GM18873 (cell line): Measurements from ENCODE around the gene CAMK1D.

ENCODE experiments used
- ATAC-seq: cut with Tn5 transposase; IDR thresholded peaks from one replicate; pipeline ENCODE4 v1.9.1; 2021; ENCODE audit warnings: mild to moderate bottlenecking, moderate library complexity, moderate number of reproducible peaks; ENCODE audit not compliant: unreplicated experiment, low FRiP score

The CAMK1D gene

GRCh38 chr10:12367272-12367671 lies 17.9 kb downstream of the CAMK1D start:
- ATAC-seq: no peak

DNA sequence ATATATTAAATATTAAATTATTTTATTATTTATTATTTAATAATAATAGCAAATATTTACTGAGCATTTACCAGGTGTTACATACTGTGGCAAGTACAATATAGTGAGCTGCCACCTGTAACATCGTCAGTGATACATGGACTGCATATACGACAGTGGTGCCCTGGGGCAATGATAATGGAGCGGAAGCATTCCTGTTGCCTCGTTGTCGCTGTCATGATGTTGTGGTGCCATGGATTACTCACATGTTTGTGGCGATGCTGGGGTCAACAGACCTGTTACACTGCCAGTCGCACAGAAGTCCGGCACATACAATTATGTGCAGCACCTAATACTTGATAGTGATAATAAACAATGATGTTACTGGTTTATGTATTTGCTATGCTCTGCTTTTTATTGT lies 20.6 kb downstream of the CAMK1D start:
- ATAC-seq: no peak

DNA sequence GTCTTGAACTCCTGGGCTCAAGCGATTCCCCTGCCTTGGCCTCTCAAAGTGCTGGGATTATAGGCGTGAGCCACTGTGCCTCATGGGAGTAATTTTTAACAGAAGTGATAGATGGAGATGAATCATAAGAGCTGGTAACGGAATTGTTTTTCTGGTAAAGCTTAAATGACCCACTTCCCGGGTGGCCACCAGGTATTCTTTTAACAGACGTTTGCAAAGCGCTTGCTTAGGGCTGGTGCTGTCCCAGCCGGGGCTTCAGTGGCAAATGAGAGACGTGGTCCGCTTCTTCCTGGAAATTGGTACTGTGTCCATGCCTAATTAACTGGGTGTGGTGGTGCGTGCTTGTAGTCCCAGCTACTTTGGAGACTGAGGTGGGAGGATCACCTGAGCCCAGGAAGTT lies 23.5 kb downstream of the CAMK1D start:
- ATAC-seq: no peak

DNA sequence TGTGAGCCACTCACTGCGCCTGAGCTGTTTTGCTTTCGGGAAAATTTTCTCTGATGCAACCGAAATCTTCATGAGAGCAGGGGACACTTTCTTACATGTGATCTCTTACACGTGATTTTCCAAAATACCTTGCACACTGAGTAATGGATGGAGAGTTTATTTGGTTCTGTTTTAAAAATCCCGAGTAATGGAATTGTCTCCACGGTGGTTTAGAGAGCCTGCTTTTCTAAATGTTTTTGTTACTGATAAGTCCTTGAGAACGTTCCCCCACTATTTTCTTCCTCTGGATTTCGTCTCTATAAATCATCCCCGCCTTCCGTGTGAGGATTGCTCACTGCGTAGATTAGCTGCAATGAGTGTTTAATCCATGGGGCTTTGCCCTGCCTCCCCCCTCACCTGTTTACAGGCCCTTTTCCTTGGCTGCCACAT lies 25.7 kb downstream of the CAMK1D start:
- ATAC-seq: no peak

DNA sequence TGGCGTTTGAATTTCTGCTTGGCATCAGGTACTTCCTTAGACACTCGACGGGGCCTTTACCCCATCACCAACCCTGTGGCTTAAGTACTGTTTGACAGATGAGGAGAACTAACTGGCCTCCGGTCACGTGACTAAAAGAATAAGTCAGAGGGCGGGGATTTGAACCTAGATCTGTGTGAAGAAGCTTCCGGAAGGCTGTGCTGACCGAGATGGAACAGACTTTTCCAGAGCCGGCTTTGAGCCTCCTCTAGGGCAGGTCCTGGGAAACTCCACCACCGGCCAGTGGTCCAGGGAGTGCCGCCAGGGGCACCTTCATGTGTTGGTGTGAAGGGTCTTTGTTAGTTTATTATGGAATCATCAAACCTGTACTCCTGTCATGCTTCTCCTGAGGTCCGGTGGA lies 26.9 kb downstream of the CAMK1D start:
- ATAC-seq: no peak

GRCh38 chr10:12377658-12378290 lies 28.4 kb downstream of the CAMK1D start:
- ATAC-seq: no peak

DNA sequence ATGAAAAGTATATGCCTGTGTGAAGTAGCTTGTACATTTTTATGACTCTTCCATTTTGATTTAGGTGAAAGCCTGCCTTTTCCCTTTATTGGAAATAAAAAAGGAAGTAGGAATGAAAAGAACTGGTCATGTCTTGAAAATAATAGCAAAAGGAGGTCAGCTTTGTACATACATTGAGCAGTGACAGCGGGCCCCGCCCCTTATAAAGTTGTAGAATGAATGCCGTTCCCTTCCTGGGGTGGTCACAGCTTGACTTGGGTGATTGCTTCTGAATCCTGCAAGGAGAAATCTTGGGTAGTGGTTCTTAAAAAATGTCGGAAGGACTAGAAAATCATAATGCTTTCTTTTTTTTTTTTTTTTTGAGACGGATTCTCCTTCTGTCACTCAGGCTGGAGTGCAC lies 31.7 kb downstream of the CAMK1D start:
- ATAC-seq: no peak

DNA sequence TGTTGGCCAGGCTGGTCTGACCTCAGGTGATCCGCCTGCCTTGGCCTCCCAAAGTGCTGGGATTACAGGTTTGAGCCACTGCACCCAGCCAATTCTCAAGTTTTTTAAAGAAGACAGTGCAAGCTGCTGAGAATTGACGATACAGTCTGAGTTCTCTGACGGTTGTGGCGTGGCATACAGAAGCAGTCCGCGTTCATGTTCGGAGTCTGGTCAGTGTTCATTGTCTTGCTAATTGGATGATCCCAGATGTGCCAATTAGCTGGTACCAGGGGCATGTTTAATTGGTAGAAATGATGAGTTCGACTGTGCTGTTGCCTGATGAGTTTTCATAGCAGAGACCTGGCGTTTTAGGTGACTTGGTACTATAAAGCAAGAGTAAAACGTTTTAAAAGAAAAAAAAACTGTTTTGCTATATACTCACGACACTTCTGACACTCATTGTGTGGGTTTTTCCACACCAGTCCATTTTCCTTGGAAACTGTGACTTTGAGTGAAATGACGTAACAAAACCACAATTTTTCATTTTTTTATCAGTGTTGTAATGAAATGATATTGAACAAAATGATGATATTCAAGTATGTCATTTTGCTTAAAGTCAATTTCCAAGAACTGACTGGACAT lies 32.3 kb downstream of the CAMK1D start:
- ATAC-seq: no peak

DNA sequence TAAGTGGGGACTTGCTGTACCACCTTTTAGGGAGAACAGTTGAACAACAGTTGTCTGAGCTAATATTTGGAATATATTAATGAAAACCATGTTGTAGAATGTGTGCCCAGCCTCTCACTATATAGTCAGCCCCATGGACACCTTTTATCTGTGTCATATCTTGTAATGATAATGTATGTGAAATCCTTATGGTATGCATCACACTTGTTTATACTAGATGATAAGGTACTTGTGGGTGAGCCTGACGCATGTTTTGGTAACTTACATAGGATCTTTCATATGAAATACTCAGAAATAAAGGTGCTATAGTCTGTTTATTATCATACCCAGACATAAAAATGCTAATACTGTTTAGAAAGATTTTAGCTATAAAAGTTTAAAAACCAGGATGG lies 32.8 kb downstream of the CAMK1D start:
- ATAC-seq: no peak

GRCh38 chr10:12382956-12383531 lies 33.7 kb downstream of the CAMK1D start:
- ATAC-seq: no peak

GRCh38 chr10:12384906-12385305 lies 35.6 kb downstream of the CAMK1D start:
- no peak for ATAC-seq

GRCh38 chr10:12387561-12388210 lies 38.3 kb downstream of the CAMK1D start:
- no peak for ATAC-seq

DNA sequence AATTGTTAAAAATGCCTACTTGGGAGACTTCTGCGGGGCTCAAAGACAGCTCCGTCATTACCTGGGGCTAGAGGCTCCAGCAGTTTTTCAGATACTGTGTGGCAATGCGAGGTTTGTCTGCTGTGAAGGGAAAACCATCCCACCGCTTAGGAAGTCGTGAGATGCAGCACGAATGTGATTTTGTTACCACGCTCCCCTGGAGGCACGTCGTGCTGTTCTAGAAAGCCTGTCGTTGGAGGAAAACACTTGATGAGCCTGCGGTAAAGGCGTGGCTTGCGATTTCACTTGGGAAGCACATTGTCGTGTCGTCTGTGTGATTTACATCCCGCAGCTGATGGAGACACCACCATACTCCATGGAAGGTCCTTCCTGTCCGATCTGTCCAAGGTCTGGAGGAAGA lies 39.3 kb downstream of the CAMK1D start:
- ATAC-seq: no peak

DNA sequence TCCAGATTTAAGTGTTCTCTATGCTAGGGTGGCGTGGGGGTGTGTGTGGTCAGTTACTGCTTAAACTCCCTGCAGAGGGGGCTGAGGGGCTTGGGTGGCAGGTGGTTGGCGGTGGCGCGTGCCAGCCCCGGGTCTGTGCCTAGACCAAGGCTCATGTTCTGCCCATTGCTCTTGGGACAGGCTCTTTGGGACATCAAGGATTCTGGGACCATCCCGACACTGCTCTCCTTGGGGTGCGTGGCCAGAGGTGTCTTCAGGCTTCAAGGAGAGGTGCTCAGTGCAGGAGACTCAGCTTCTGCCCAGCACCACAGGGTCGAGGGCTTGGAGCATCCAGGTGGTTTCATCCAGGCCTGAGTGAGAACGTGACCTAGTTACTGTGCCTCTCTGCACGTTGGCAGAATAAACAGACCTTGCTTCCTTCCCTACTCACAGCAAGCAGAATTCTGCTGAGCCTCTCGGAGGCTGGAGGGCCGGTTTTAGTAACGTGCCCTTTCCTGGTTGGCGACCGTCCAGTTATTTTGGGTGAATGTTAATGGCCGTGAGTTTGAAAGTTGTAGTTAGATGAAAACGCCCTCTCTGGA lies 39.9 kb downstream of the CAMK1D start:
- ATAC-seq: no peak

- ATAC-seq: no peak
These were observed 41.4 kb downstream of the CAMK1D start for GRCh38 chr10:12390733-12391132.

GRCh38 chr10:12391206-12391605 lies 41.9 kb downstream of the CAMK1D start:
- no peak for ATAC-seq

- no peak for ATAC-seq
These were observed 44.5 kb downstream of the CAMK1D start for GRCh38 chr10:12393831-12394230.

GRCh38 chr10:12394241-12395033 lies 45.1 kb downstream of the CAMK1D start:
- no peak for ATAC-seq

GRCh38 chr10:12396093-12396492 lies 46.7 kb downstream of the CAMK1D start:
- ATAC-seq: no peak

DNA sequence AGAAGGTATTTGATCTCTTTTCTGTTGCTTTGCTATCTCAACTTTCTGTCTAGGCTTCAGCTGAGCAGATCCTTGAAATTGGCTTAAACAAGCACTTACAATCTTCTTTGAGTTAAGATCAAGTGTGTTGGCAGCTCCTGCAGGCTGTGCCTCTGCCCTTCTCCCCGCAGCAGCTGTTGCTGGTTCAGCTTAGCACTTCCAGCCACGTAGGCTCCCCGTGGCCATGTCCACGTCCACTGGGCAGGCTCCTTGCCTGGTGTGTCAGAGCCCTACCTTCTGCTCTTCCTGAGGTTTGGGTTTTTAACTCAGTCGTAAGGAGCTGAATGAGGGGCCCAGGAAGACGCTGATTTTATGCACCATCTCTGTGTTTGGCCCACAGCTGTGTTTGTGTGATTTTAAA lies 47.2 kb downstream of the CAMK1D start:
- no peak for ATAC-seq
